A549 (cell line): ENCODE results near the gene AURKA.

Source experiments
- EP300 ChIP-seq, 2 experiments: fragments of >200 bp; sonication (Bioruptor Twin); formaldehyde crosslinking; IDR thresholded peaks; 2 replicates in 1 of 2; 3 replicates in 1 of 2; pipeline ENCODE4 v1.6.1; 2016 to 2017
- MAFK ChIP-seq: fragments of 450-650 bp; IDR thresholded peaks from 2 replicates; pipeline ENCODE4 v1.6.1; 2014; ENCODE audit not compliant: partially characterized antibody
- NFE2L2 ChIP-seq: fragments of 150-350 bp; conservative IDR thresholded peaks from 2 replicates; pipeline ENCODE4 v1.6.1; 2014; ENCODE audit warnings: low read length
- PHF8 ChIP-seq: fragments of 200-600 bp; sonication (generic); IDR thresholded peaks from 2 replicates; pipeline ENCODE4 v1.6.1; 2016; ENCODE audit warnings: low read depth, mild to moderate bottlenecking, antibody characterized with exemption, moderate library complexity, borderline replicate concordance
- RAD21 ChIP-seq, 2 experiments: fragments of >200 bp in 1 of 2; sonication (Bioruptor Twin) in 1 of 2; formaldehyde crosslinking in 1 of 2; IDR thresholded peaks in 1 of 2; conservative IDR thresholded peaks in 1 of 2; 2 replicates in 1 of 2; 3 replicates in 1 of 2; pipeline ENCODE4 v1.6.1; 2012 to 2018; ENCODE audit warnings: inconsistent platforms in 1 of 2
- TF ChIP-seq, protein P1 (sequence below): fragments of >200 bp; sonication (Bioruptor Twin); formaldehyde crosslinking; IDR thresholded peaks from 3 replicates; pipeline ENCODE4 v1.5.1; 2016
- TF ChIP-seq, protein P2 (sequence below): IDR thresholded peaks from 2 replicates; pipeline ENCODE4 v1.6.1; 2012; ENCODE audit warnings: low read depth, borderline replicate concordance
- TF ChIP-seq, protein P3 (sequence below): fragments of 250-450 bp; sonication (Bioruptor Pico); IDR thresholded peaks from 2 replicates; pipeline ENCODE4 v1.5.0; 2021; ENCODE audit warnings: mild to moderate bottlenecking, moderate library complexity, borderline replicate concordance
- TF ChIP-seq, protein P4 (sequence below): IDR thresholded peaks from 2 replicates; pipeline ENCODE4 v1.6.1; 2012

DNA sequence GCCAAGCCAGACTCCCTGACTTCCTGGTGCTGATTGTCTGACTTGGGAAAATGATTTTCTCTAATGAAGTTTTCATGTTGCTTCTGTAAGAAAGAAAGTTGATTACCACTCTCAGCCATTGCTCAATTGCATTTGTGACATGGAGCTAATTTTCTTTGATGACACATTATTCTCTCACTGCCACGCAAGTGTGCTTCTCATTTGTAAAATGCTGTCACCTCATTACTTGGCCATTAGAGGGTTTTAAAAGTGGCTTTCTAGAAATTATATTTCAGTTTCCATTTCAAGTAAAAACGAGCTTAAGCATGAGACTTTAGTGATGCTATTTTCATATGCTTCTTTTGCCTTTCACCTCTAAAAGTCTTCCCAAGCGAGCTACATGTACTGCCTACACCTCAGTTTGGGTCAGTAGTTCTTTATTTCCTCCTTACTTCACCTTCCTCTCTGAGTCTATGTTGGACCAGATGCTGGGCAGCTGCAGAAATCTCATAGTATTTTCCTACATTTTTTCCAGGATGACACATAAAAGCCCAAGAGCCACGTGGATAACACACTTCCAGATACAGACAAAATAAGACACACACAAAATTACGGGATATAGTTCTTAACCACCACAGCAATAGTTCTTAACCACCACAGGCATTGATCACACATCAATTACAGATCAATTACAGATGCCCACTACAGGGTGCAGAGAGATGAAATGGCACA, 39.5 kb downstream of the AURKA start:
- TF ChIP-seq, protein P1, sequence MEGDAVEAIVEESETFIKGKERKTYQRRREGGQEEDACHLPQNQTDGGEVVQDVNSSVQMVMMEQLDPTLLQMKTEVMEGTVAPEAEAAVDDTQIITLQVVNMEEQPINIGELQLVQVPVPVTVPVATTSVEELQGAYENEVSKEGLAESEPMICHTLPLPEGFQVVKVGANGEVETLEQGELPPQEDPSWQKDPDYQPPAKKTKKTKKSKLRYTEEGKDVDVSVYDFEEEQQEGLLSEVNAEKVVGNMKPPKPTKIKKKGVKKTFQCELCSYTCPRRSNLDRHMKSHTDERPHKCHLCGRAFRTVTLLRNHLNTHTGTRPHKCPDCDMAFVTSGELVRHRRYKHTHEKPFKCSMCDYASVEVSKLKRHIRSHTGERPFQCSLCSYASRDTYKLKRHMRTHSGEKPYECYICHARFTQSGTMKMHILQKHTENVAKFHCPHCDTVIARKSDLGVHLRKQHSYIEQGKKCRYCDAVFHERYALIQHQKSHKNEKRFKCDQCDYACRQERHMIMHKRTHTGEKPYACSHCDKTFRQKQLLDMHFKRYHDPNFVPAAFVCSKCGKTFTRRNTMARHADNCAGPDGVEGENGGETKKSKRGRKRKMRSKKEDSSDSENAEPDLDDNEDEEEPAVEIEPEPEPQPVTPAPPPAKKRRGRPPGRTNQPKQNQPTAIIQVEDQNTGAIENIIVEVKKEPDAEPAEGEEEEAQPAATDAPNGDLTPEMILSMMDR: no peak
- TF ChIP-seq EP300 (IDR thresholded peaks at IDR 0.05) (no peak), PHF8 (no peak), NFE2L2 (no peak), MAFK (no peak), RAD21 (conservative IDR thresholded peaks at IDR 0.05 in 1 of 2, IDR thresholded peaks at IDR 0.05 in 1 of 2) (no peak)
- TF ChIP-seq, protein P2, sequence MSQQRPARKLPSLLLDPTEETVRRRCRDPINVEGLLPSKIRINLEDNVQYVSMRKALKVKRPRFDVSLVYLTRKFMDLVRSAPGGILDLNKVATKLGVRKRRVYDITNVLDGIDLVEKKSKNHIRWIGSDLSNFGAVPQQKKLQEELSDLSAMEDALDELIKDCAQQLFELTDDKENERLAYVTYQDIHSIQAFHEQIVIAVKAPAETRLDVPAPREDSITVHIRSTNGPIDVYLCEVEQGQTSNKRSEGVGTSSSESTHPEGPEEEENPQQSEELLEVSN: no peak
- TF ChIP-seq, protein P3, sequence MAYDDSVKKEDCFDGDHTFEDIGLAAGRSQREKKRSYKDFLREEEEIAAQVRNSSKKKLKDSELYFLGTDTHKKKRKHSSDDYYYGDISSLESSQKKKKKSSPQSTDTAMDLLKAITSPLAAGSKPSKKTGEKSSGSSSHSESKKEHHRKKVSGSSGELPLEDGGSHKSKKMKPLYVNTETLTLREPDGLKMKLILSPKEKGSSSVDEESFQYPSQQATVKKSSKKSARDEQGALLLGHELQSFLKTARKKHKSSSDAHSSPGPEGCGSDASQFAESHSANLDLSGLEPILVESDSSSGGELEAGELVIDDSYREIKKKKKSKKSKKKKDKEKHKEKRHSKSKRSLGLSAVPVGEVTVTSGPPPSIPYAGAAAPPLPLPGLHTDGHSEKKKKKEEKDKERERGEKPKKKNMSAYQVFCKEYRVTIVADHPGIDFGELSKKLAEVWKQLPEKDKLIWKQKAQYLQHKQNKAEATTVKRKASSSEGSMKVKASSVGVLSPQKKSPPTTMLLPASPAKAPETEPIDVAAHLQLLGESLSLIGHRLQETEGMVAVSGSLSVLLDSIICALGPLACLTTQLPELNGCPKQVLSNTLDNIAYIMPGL (CRISPR knock-in tag): no peak
- TF ChIP-seq, protein P4, sequence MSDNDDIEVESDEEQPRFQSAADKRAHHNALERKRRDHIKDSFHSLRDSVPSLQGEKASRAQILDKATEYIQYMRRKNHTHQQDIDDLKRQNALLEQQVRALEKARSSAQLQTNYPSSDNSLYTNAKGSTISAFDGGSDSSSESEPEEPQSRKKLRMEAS: no peak
